HEK293T (cell line): ENCODE measurements around the gene KCNJ1.

ENCODE experiments used
- CTCF ChIA-PET: fragments of 350-600 bp; formaldehyde crosslinking; extraction: SDS; loops from one replicate; lab custom pipeline; 2021; ENCODE audit warnings: antibody characterized with exemption, inconsistent platforms; lab: Yijun Ruan, JAX
- POLR2A ChIA-PET: fragments of 350-600 bp; formaldehyde crosslinking; extraction: SDS; loops from one replicate; lab custom pipeline; 2020; ENCODE audit warnings: antibody characterized with exemption, inconsistent platforms; lab: Yijun Ruan, JAX
- DNase-seq: peaks from one replicate; pipeline ENCODE4 v3.0.0; 2012; ENCODE audit warnings: mixed read lengths; ENCODE audit errors: extremely low spot score
- ARNT ChIP-seq: fragments of 450-650 bp; IDR thresholded peaks from 2 replicates; pipeline ENCODE4 v1.6.1; 2017; ENCODE audit warnings: mild to moderate bottlenecking
- BHLHE40 ChIP-seq: fragments of 450-650 bp; IDR thresholded peaks from 2 replicates; pipeline ENCODE4 v1.6.1; 2016; ENCODE audit warnings: mild to moderate bottlenecking, moderate library complexity, borderline replicate concordance
- CTBP1 ChIP-seq: fragments of 450-650 bp; IDR thresholded peaks from 2 replicates; pipeline ENCODE4 v1.6.1; 2016; ENCODE audit warnings: borderline replicate concordance
- ELF4 ChIP-seq: fragments of 450-650 bp; IDR thresholded peaks from 2 replicates; pipeline ENCODE4 v1.6.1; 2017; ENCODE audit warnings: antibody characterized with exemption
- FOXA1 ChIP-seq: fragments of 450-650 bp; IDR thresholded peaks from 2 replicates; pipeline ENCODE4 v1.6.1; 2016; ENCODE audit warnings: mild to moderate bottlenecking
- FOXK2 ChIP-seq: fragments of 450-650 bp; IDR thresholded peaks from 2 replicates; pipeline ENCODE4 v1.6.1; 2016; ENCODE audit warnings: mild to moderate bottlenecking
- FOXM1 ChIP-seq: fragments of 450-650 bp; IDR thresholded peaks from 2 replicates; pipeline ENCODE4 v1.6.1; 2017; ENCODE audit warnings: mild to moderate bottlenecking, borderline replicate concordance
- HDGF ChIP-seq: fragments of 450-650 bp; IDR thresholded peaks from 2 replicates; pipeline ENCODE4 v1.6.1; 2017; ENCODE audit warnings: antibody characterized with exemption, borderline replicate concordance
- L3MBTL2 ChIP-seq: fragments of 450-650 bp; conservative IDR thresholded peaks from 2 replicates; pipeline ENCODE4 v1.6.1; 2016; ENCODE audit warnings: mild to moderate bottlenecking
- LEF1 ChIP-seq: fragments of 450-650 bp; IDR thresholded peaks from 2 replicates; pipeline ENCODE4 v1.6.1; 2017; ENCODE audit warnings: mild to moderate bottlenecking, borderline replicate concordance
- NFRKB ChIP-seq: fragments of 450-650 bp; IDR thresholded peaks from 2 replicates; pipeline ENCODE4 v1.6.1; 2016; ENCODE audit warnings: mild to moderate bottlenecking, moderate library complexity
- SP1 ChIP-seq: fragments of 450-650 bp; IDR thresholded peaks from 2 replicates; pipeline ENCODE4 v1.6.1; 2017
- SUZ12 ChIP-seq: fragments of 450-650 bp; IDR thresholded peaks from 2 replicates; pipeline ENCODE4 v1.6.1; 2016; ENCODE audit warnings: mild to moderate bottlenecking
- TARDBP ChIP-seq: fragments of 450-650 bp; IDR thresholded peaks from 2 replicates; pipeline ENCODE4 v1.6.1; 2016
- ZNF384 ChIP-seq: fragments of 450-650 bp; IDR thresholded peaks from 2 replicates; pipeline ENCODE4 v1.6.1; 2016
- TF ChIP-seq, protein P1 (sequence below): fragments of 450-650 bp; IDR thresholded peaks from 2 replicates; pipeline ENCODE4 v1.6.1; 2016

Gene KCNJ1

DNA sequence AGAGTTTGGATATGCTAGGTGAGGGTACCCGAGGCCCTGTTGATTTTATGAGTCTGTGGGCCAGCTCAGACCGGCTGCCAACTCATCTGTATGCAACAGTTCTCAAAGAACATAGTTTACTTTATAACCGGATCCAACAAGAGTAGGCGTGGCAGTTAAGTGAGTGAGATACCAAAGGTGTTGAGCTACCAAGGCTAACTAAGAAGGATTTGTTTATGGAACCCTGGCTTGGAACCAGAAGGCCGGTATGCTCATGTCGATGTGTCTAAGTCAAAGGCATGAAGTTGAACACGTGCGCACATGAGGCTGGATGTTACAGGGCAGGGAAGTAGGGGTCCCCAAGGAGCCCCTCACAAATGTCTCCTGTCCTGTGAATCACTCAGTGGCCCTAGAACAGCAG, at the start of gene KCNJ1:
Gene KCNJ1 (minus strand): TSS at position 20 of the 400 bp plus-strand sequence. CDS start 27,053 bp downstream, outside the sequence.
- ChIA-PET CTCF (no interaction called here), POLR2A (no interaction called here)
- TF ChIP-seq BHLHE40 (no peak), SUZ12 (no peak), CTBP1 (no peak), HDGF (no peak), SP1 (no peak), LEF1 (no peak), ARNT (no peak), ELF4 (no peak)
- DNase-seq, result no peak

DNA sequence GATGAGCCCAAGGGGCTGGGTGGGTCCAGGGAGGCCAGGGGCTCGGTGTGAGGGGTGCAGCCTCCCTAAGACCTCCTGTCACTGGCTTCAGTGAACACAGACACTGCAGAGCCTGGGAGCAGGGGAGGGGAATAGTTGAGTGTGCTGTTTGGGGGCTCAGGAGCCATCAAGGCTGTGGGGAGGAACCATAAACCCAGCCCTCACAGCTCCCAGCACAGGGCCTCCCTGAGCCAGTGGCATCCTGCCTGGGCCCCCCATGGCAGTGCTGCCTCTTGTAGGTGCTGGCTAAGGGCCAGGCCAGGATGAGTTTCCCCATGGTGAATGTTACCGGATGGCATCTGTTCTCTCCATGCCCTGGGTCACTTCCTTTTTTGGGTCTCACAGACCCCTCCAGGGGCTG, 49.6 kb upstream of the KCNJ1 start:
- ChIA-PET CTCF (no interaction called here), POLR2A (no interaction called here)
- TF ChIP-seq FOXM1 (no peak), BHLHE40 (no peak)
- no peak for DNase-seq

DNA sequence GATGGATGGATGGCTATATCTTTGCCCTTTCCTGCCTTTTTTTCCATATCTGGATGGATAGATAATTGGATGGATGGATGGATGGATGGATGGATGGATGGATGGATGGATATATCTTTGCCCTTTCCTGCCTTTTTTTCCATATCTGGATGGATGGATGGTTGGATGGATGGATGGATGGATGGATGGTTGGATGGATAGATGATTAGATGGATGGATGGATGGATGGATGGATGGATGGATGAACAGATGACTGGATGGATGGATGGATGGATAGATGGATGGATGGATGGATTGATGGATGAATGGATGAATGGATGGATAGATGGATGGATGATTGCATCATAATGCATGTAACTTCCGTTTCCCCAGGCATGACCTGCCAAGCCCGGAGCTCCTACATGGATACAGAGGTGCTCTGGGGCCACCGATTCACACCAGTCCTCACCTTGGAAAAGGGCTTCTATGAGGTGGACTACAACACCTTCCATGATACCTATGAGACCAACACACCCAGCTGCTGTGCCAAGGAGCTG, 49.0 kb upstream of the KCNJ1 start:
- POLR2A ChIA-PET, result no interaction called here
- TF ChIP-seq SUZ12 (no peak), L3MBTL2 (no peak), ELF4 (no peak), NFRKB (no peak)
- DNase-seq, result no peak
- CTCF ChIA-PET, result no interaction called here

DNA sequence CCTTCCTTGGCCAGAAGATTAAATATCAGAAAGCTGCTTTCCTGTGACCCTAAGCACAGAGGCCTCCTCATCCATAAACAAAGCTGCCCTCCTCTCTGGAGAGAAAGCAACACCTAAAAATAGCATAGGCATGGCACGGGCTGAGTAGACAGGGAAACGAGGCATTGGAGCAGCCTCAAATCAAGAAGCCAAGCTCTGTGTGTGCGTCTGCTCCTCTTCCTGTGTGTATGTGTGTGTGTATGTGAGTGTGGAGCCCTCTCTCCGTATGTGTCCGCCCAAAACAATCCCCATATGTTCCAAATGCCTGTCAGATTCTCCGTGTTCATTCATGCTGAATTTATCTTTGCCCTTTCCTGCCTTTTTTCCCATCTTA, 48.0 kb upstream of the KCNJ1 start:
- DNase-seq, result no peak
- ChIA-PET POLR2A (no interaction called here), CTCF (interaction anchor here (1.7 kb wide), 1 partner anchor 9 kb away, joined by 3 read pairs; no protein-coding TSS in a partner anchor)
- no peak for TF ChIP-seq FOXA1

DNA sequence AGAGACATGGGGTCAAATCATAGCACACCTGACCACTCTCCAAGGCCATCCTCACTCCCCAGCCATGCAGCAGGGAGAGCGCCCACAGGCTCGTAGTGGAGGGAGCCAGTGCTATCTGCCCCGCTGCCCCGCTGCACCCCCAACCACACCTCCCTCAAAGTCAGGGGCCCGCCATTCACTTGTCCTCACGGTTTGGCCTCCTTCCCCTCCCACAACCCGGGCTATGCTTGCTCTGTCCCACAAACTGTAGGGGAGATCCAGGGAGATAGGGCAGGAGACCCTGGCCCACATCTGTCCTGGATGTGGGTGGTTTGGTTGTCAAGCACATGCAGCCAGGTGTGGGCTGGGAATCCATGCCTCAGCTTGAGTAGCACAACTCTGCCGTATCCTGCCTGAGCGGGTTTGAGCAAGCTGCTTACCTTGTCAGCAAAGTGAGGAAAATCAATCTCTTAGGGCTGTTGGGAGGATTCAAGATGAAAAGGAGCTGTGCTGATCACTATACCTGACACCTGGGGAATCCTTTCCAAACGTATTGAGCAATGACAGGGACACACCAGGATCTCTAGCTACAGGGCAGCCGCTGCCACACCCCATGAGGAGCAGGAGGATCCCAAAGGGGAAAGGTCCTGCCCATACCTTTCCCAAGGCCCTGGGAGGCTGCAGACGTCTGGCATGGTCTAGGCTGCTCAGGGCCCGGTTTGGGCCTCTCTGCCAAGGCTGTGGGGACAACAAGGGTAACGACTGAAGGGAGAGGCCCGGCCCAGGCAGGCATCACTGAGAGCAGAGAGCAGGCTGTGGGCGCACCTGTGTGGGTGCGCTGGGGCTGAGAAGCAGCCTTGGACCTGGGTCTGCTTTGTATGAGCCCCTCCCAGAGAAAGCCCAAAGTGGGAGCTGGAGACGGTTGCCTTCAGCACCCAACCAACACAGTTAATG, 47.4 kb upstream of the KCNJ1 start:
- TF ChIP-seq SUZ12, result no peak
- TF ChIP-seq ELF4, result no peak
- TF ChIP-seq HDGF, result no peak
- TF ChIP-seq CTBP1, result no peak
- TF ChIP-seq FOXM1, result no peak
- ChIA-PET POLR2A (no interaction called here), CTCF (interaction anchor here (1.7 kb wide), 1 partner anchor 9 kb away, joined by 3 read pairs; no protein-coding TSS in a partner anchor)
- DNase-seq, result no peak

DNA sequence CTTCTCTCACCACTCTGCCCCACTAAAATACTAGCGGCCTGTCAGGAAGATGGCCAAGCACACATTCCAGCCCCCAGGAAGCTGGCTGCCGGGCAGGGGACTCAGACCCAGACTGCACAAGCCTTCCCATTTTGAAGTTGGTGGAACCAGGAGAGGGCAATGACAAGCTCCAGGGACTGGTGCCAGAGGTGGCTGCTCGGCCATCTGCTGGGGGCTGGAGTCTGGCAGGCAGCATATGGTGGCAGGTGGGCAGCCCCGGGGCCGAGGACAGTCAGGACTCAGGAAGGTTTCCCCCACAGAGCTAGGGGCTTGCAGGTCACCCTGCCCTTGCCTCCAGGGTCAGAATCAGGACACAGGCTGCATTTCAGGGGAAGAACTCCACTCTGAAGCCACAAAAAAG, 46.7 kb upstream of the KCNJ1 start:
- CTCF ChIA-PET, result interaction anchor here (0.6 to 1.7 kb wide), 2 partner anchors 8 to 1515 kb away, joined by 3 read pairs; partner anchors contain the start of gene ADAMTS8
- DNase-seq, result no peak
- TF ChIP-seq HDGF (no peak), FOXK2 (no peak), L3MBTL2 (no peak), FOXM1 (no peak), ARNT (no peak), CTBP1 (no peak), ZNF384 (no peak), LEF1 (no peak), SP1 (no peak), ELF4 (no peak), SUZ12 (no peak), FOXA1 (no peak), TARDBP (no peak), NFRKB (no peak), BHLHE40 (no peak)
- TF ChIP-seq, protein P1, sequence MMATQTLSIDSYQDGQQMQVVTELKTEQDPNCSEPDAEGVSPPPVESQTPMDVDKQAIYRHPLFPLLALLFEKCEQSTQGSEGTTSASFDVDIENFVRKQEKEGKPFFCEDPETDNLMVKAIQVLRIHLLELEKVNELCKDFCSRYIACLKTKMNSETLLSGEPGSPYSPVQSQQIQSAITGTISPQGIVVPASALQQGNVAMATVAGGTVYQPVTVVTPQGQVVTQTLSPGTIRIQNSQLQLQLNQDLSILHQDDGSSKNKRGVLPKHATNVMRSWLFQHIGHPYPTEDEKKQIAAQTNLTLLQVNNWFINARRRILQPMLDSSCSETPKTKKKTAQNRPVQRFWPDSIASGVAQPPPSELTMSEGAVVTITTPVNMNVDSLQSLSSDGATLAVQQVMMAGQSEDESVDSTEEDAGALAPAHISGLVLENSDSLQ, result no peak
- POLR2A ChIA-PET, result no interaction called here

DNA sequence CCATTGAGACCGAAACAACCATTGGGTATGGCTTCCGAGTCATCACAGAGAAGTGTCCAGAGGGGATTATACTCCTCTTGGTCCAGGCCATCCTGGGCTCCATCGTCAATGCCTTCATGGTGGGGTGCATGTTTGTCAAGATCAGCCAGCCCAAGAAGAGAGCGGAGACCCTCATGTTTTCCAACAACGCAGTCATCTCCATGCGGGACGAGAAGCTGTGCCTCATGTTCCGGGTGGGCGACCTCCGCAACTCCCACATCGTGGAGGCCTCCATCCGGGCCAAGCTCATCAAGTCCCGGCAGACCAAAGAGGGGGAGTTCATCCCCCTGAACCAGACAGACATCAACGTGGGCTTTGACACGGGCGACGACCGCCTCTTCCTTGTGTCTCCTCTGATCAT, 44.6 kb upstream of the KCNJ1 start:
- no peak for DNase-seq
- ChIA-PET POLR2A (no interaction called here), CTCF (no interaction called here)
- no peak for TF ChIP-seq HDGF
- no peak for TF ChIP-seq FOXK2
- TF ChIP-seq FOXM1, result no peak

DNA sequence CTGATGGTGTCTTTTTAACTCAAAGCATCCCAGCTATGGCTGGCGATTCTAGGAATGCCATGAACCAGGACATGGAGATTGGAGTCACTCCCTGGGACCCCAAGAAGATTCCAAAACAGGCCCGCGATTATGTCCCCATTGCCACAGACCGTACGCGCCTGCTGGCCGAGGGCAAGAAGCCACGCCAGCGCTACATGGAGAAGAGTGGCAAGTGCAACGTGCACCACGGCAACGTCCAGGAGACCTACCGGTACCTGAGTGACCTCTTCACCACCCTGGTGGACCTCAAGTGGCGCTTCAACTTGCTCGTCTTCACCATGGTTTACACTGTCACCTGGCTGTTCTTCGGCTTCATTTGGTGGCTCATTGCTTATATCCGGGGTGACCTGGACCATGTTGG, 44.1 kb upstream of the KCNJ1 start:
- TF ChIP-seq L3MBTL2 (no peak), HDGF (no peak), NFRKB (no peak), ZNF384 (no peak)
- ChIA-PET CTCF (no interaction called here), POLR2A (no interaction called here)
- no peak for DNase-seq
